ENCODE data around the gene OPA3.
"Not testable (repeated sequence)": the region's sequence is repeated elsewhere in the genome, so short reads cannot be mapped to it uniquely, and the experiment has no call there.

Gene OPA3

DNA sequence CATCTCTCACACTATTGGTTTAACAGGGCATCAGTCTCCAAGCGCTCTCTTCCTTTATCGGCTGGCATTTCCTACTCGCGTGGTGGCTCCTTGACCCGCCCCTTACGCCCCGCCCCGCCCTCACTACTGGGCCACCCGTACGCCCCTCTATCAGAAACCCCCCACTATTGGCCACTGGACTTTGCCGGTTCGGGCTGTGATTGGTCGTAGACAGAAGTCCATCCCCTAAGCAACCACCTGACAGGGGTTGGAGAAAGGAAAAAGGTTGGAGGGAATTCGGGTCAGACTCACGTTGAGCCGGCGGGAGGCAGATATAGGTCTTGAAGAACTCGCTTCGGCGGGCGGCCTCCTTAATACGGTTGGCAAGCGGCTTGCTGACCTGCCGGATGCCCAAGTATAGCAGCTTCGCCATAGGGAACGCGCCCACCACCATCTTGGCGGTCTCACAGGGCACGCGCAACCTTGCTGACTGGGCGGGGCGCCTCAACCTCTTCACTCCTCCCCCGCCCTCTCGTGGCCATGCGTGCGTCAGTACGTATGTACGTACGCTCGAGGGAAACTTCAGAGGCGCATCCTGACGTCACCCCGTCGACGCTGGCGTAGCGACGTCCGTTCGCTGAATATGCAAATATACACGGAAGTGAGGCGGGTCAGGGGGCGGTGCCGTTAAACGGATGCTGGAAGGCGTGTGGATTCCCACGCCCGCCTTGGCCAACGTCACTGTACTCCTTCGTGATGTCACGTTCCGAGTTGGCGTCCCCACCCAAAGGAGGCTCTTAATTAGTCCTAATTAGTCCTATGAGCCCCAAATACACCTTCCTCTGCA is at the start of gene OPA3:
Gene OPA3, minus strand, starts transcription at position 471 of the 826 bp plus-strand sequence. Its CDS starts 38 bp downstream, at position 433.
- peak; percentile 99 for DNase-seq (ENCODE audit: low read depth in 2 of 2, low spot score in 1 of 2)

GRCh38 chr19:45632468-45633196 is 48.0 kb upstream of the OPA3 start:
- DNase-seq (ENCODE audit: low read depth in 2 of 2, low spot score in 1 of 2), result no peak

GRCh38 chr19:45630463-45630862 is 45.9 kb upstream of the OPA3 start:
- DNase-seq (ENCODE audit: low read depth in 2 of 2, low spot score in 1 of 2), result no peak

DNA sequence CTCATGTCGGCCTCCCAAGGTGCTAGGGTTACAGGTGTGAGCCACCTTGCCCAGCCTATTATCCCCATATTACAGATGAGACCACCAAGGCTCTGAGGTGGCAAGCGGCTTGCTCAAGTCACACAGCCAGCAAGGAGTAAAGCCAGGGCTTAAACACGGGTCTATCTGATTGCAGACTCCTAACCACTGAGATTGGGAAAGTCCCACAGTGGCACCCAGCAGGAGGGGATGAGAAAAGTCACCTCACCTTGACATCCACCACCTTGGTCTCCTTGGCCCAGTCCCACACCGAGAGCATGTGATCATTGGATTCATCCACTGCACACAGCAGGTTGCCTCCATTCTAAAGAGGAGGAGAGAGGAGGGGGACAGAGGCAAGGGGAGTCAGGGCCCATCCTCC is 45.1 kb upstream of the OPA3 start:
- no peak for DNase-seq (ENCODE audit: low read depth in 2 of 2, low spot score in 1 of 2)

DNA sequence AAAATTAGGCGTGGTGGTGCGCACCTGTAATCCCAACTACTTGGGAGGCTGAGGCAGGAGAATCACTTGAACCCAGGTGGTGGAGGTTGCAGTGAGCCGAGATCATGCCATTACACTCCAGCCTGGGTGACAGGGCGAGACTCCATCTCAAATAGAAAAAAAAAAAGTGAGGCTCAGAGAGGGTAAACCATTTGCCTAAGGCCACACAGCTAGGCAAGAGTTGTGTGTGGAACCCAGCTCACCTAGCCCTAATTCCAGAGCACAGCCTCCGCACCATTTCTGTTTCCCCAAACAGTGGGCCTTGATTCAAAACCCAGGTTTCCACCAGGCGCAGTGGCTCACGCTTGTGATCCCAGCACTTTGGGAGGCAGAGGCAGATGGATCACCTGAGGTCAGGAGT is 43.6 kb upstream of the OPA3 start:
- not testable (repeated sequence) for DNase-seq (ENCODE audit: low read depth in 2 of 2, low spot score in 1 of 2)

GRCh38 chr19:45623984-45624383 is 39.4 kb upstream of the OPA3 start:
- DNase-seq (ENCODE audit: low read depth in 2 of 2, low spot score in 1 of 2), result no peak

DNA sequence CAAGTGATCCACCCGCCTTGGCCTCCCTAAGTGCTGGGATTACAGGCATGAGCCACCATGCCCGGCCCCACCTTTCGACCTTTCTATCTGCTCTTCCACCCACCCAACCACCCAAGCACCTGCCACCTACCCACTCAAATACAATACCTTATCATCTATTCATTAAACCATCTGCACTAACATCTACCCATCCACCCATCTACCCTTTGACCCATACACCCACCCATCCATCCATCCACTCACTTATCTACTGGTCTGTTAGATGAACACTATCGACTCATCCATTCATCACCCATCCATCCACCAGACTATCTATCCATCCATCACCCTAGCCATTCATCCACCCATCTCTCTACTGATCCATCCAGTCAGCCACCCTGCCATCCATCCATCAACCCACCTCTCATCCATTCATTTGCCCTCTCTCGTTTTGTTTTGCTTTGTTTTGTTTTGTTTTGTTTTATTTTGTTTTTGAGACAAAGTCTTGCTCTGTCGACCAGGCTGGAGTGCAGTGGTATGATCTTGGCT is 37.4 kb upstream of the OPA3 start:
- DNase-seq (ENCODE audit: low read depth in 2 of 2, low spot score in 1 of 2), result no peak

GRCh38 chr19:45621389-45621788 is 36.8 kb upstream of the OPA3 start:
- DNase-seq (ENCODE audit: low read depth in 2 of 2, low spot score in 1 of 2), result no peak

DNA sequence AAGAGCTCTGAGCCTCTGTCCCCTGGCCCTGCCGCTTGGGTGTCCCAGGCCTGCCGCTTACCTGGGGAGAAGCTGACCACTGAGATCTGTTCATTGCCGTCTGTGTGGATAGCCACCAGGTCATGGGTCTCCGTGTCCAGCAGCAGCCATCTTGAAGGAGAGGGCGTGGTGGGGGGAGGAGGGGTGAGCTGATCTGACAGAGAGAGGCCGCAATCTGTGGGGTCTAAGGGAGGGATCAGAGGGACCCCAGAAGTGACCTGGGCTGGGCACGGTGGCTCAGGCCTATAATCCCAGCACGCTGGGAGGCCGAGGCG is 32.1 kb upstream of the OPA3 start:
- DNase-seq (ENCODE audit: low read depth in 2 of 2, low spot score in 1 of 2), result no peak

DNA sequence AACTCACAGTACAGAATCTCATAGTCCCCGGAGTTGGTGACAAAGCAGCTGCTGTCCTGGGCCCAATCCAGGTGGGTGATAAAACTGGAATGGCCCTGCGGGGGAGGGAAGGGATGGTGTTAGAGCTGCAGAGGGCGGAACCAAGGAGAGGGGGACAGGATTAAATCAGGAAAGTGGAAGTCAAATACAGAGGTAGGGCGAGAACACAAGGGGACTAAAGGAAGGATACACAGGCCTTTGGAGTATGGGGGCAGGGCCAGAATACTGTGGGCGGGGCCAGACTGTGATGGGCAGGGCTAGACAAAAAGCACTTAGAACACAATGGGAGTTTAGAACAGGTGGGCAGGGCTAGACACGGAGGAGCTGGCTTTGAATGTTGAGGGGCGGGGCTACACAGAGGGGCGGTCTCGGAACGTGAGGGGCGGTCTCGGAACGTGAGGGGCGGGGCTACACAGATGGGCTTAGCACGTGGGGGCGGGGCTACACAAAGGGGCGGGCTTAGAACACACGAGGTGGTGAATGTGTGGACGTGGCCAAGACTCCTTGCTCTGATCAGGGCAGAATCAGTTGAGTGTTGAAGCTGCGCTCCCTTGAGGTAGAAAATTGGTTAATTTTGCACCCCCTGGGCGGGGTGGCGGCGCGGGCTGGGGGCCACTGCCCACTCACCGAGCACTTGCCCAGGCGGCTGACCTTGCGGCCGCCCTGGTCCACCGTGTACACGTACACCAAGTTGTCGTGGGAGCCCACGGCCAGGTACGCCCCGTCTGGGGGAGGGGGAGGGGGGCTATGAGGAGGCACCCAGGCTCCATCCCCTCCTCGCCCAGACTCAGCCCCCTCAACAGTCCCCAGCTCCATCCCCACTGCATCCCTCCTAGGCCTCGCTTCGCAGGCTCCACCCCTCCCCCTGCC is 31.4 kb upstream of the OPA3 start:
- peak in 1 of 2 donors; percentile 39 for DNase-seq (ENCODE audit: low read depth in 2 of 2, low spot score in 1 of 2)

- DNase-seq (ENCODE audit: low read depth in 2 of 2, low spot score in 1 of 2), result not testable (repeated sequence)
Measured at GRCh38 chr19:45615056-45615455, 30.5 kb upstream of the OPA3 start.

GRCh38 chr19:45613926-45614725 is 29.5 kb upstream of the OPA3 start:
- no peak for DNase-seq (ENCODE audit: low read depth in 2 of 2, low spot score in 1 of 2)

DNA sequence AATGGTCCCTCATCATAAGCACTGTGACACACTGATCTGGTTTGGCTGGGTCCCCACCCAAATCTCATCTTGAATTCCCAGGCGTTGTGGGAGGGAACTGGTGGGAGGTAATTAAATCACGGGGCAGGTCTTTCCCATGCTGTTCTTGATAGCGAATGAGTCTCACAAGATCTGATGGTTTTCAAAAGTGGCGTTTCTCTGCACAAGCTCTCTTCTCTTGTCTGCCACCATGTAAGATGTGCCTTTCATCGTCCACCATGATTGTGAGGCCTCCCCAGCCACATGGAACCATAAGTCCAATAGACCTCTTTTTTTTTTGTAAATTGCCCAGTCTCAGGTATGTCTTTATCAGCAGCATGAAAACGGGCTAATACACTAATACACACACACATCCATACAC is 24.3 kb upstream of the OPA3 start:
- no peak for DNase-seq (ENCODE audit: low read depth in 2 of 2, low spot score in 1 of 2)

DNA sequence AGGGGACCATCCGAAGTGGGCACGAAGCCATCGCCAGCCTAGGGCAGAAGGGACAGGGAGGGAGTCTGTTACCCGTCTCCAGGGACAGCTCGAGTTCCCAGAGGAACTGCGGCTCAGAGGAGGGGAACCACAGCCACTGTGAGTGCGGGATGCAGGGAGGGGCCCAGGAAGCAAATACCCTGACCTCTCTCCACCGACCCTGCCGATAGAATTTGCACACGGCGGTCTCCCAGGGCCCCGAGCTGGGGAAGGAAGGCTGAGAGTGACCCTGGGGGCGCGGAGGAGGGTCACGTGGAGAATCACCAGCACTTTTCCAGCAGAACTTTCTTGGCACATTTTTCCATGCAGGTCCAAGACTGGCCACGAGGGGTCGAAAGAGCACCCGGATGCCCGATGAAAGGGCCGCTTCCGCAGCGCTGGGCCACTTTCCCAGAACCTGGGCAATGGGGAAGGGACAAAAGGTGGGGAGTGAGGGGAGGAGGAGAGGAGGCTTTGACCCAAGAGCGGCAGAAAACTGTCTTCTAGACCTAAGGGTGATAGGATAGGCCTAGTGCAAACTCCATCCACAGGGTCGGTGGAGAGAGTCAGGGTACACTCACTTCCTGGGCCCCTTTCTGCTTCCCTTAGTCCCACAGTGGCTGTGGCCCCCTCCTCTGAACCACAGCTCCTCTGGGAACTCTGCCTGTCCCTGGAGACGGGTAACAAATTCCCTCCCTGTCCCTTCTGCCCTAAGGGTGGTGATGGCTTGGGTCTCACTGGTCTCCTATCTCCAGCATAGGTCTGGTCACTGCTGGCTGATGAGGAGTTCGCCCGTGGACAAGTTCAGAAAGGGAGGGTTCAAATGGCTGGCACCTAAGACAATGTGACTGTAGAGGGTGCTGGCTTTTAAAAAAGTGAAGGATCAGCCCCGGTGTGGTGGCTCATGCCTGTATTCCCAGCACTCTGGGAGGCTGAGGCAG is 22.7 kb upstream of the OPA3 start:
- no peak for DNase-seq (ENCODE audit: low read depth in 2 of 2, low spot score in 1 of 2)

DNA sequence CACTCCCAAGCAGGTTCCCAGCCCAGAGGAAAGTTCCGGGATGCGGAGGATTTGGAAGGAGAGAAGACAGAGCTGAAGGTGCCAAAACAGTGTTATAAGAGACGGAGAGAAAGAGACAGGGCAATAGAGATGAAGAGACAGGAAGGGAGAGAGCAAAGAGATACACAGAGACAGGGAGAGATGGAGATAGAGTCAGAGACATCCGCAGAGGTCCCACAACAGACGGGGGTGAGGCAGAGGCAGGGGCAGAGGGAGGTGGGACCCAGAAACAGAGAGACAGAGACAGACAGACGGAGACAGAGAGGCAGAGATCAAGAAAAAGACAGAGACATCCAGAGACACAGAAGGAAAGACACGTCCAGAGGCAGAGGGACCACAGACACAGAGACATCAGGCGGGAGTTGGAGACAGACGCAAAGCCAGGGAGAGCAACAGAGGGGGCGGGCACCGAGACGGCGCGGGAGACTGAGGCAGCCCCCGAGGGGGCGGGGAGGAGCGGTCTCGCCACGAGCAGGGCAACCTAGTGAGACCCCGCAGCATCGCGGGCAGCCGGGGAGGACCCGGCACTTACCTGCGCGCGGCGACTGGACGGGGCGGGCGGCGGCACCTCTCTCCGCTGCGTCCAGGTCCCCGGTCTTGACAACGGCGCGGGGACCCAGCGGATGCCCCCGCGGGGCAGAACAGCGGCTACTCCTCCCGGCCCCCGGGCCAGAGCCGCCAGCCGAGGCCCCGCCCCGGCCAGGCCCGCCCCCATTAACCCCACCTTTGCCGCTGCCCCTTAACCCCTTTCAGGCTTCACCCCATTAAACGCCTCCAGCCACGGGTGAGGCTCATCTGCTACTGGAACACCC is 17.1 kb upstream of the OPA3 start, which contains the start of gene GPR4:
Gene GPR4, minus strand, starts transcription at position 689 of the 851 bp plus-strand sequence. CDS start 10,346 bp downstream, outside the sequence.
- no peak for DNase-seq (ENCODE audit: low read depth in 2 of 2, low spot score in 1 of 2)

GRCh38 chr19:45601115-45601514 is 16.5 kb upstream of the OPA3 start:
- DNase-seq (ENCODE audit: low read depth in 2 of 2, low spot score in 1 of 2), result no peak

GRCh38 chr19:45600340-45600885 is 15.8 kb upstream of the OPA3 start:
- DNase-seq (ENCODE audit: low read depth in 2 of 2, low spot score in 1 of 2), result no peak

GRCh38 chr19:45599286-45599685 is 14.7 kb upstream of the OPA3 start:
- no peak for DNase-seq (ENCODE audit: low read depth in 2 of 2, low spot score in 1 of 2)
